ENCODE data around the gene TMEM198. TPM values are rescaled to one million over a fixed set of nuclear protein-coding genes. Genes with fewer than 3 reads are reported as not detected.

The TMEM198 gene
- total RNA-seq, 2 experiments from 2014 or later = 2.5 to 6.6 TPM

DNA sequence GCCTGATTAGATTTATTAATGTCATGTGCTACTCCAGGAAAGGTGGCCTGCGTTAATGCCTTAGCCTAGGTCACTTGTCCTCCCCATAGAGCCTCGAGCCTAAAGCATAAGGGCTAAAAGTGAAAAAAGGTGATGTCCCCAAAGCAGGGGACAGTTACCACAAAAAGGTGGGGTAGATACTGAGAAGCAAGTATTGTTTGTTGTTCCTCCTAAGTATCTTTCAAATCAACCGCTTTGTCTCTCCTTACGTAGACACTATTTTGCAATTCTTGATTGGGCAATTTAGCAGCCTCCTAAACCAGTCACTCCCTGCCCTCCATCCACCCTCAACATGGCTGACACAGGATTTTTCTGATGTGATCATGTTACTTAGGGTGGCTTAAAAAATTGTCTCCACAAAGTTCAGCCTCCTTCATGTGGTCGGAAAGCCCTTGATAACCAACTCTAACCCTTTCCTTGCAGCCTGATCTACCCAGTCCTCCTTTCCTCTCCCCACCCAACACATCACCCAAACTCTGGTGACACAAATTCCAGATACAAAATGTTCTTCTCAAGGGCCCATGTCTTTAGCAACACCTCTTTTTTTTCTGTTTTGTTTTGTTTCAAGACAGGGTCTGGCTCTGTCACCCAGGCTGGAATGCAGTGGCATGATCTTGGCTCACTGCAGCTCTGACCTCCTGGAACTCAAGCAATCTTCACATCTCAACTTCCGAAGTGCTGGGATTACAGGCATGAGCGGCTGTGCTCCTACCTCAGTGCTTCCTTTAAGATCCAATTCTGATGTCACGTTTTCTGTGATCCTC lies 35.2 kb downstream of the TMEM198 start:
- no peaks in the 10 kb centered on the region for H3K9me2 ChIP-seq (ENCODE audit: insufficient read depth, low read length)
- BruUV-seq (replicated peaks) = no TSS peak
- intact Hi-C loops (cut with micrococcal nuclease; ENCODE audit: unreplicated experiment) = no loop called here
- no peak for DNase-seq (ENCODE audit: low spot score)
- H2AFZ ChIP-seq (ENCODE audit: low read length) = no peak overlapping the region
- H3K79me2 ChIP-seq (ENCODE audit: insufficient read depth, low read depth, low read length) = no peaks in the 10 kb centered on the region
- ChIA-PET CTCF (ENCODE audit: unreplicated experiment) (no interaction called here), POLR2A (no interaction called here)
- H3K4me2 ChIP-seq (ENCODE audit: low read length) = no peak overlapping the region
- no peaks in the 10 kb centered on the region for H4K20me1 ChIP-seq (ENCODE audit: insufficient read depth, low read length)
- no peak overlapping the region for H3K27ac ChIP-seq (ENCODE audit: low read depth, low read length, poor library complexity, severe bottlenecking)
- H3K9me3 ChIP-seq (ENCODE audit: low read length) = no peaks in the 10 kb centered on the region
- TF ChIP-seq EZH2phosphoT487 (IDR thresholded peaks at IDR 0.05; ENCODE audit: borderline replicate concordance, low read depth, low read length) = no peak
- H3K4me1 ChIP-seq (ENCODE audit: insufficient read depth, low read length, poor library complexity, severe bottlenecking) = no peaks in the 10 kb centered on the region
- no peak overlapping the region for H3K4me3 ChIP-seq (ENCODE audit: low read depth, low read length, poor library complexity, severe bottlenecking)
- H3K36me3 ChIP-seq (ENCODE audit: insufficient read depth, low read length) = no peaks in the 10 kb centered on the region

GRCh38 chr2:219581346-219581745 lies 37.5 kb downstream of the TMEM198 start:
- no peak overlapping the region for H3K27ac ChIP-seq (ENCODE audit: low read depth, low read length, poor library complexity, severe bottlenecking)
- POLR2A ChIA-PET = interaction anchor here (0.5 to 2.1 kb wide), 2 partner anchors 14 to 129 kb away, joined by 4 to 5 read pairs; no protein-coding TSS in a partner anchor
- H3K9me3 ChIP-seq (ENCODE audit: low read length) = no peaks in the 10 kb centered on the region
- H3K4me1 ChIP-seq (ENCODE audit: insufficient read depth, low read length, poor library complexity, severe bottlenecking) = no peaks in the 10 kb centered on the region
- H2AFZ ChIP-seq (ENCODE audit: low read length) = no peak overlapping the region
- TF ChIP-seq, protein P1, sequence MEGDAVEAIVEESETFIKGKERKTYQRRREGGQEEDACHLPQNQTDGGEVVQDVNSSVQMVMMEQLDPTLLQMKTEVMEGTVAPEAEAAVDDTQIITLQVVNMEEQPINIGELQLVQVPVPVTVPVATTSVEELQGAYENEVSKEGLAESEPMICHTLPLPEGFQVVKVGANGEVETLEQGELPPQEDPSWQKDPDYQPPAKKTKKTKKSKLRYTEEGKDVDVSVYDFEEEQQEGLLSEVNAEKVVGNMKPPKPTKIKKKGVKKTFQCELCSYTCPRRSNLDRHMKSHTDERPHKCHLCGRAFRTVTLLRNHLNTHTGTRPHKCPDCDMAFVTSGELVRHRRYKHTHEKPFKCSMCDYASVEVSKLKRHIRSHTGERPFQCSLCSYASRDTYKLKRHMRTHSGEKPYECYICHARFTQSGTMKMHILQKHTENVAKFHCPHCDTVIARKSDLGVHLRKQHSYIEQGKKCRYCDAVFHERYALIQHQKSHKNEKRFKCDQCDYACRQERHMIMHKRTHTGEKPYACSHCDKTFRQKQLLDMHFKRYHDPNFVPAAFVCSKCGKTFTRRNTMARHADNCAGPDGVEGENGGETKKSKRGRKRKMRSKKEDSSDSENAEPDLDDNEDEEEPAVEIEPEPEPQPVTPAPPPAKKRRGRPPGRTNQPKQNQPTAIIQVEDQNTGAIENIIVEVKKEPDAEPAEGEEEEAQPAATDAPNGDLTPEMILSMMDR (conservative IDR thresholded peaks at IDR 0.05; ENCODE audit: low read length) = no peak
- no peak for TF ChIP-seq EZH2phosphoT487 (IDR thresholded peaks at IDR 0.05; ENCODE audit: borderline replicate concordance, low read depth, low read length)
- H3K79me2 ChIP-seq (ENCODE audit: insufficient read depth, low read depth, low read length) = no peaks in the 10 kb centered on the region
- CTCF ChIA-PET (ENCODE audit: unreplicated experiment) = no interaction called here
- H3K36me3 ChIP-seq (ENCODE audit: insufficient read depth, low read length) = no peaks in the 10 kb centered on the region
- no peak overlapping the region for H3K4me3 ChIP-seq (ENCODE audit: low read depth, low read length, poor library complexity, severe bottlenecking)
- H4K20me1 ChIP-seq (ENCODE audit: insufficient read depth, low read length) = no peaks in the 10 kb centered on the region
- H3K9me2 ChIP-seq (ENCODE audit: insufficient read depth, low read length) = no peaks in the 10 kb centered on the region
- no peak overlapping the region for H3K4me2 ChIP-seq (ENCODE audit: low read length)
- no TSS peak for BruUV-seq (replicated peaks)
- intact Hi-C loops (cut with micrococcal nuclease; ENCODE audit: unreplicated experiment) = no loop called here
- DNase-seq (ENCODE audit: low spot score) = no peak

DNA sequence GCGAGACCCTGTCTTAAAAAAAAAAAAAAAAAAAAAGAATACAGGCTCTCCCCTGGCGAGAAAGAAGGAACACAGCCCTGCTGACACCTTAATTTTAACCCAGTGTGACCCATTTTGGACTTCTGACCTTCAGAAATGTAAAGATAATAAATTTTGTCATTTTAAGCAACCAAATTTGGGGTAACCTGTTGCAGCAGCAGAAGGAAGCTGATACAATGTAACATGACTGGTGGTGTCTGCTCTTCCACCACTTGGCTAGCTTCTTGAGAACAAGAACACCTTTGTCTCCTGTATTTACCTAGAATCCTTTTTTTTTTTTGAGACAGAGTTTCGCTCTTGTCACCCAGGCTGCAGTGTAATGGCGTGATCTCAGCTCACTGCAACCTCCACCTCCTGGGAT lies 47.3 kb downstream of the TMEM198 start:
- Histone ChIP-seq H3K9me3 (ENCODE audit: low read length) (no peaks in the 10 kb centered on the region), H3K36me3 (ENCODE audit: insufficient read depth, low read length) (no peaks in the 10 kb centered on the region), H3K9me2 (ENCODE audit: insufficient read depth, low read length) (no peaks in the 10 kb centered on the region), H3K4me1 (ENCODE audit: insufficient read depth, low read length, poor library complexity, severe bottlenecking) (no peaks in the 10 kb centered on the region), H4K20me1 (ENCODE audit: insufficient read depth, low read length) (no peaks in the 10 kb centered on the region), H3K79me2 (ENCODE audit: insufficient read depth, low read depth, low read length) (no peaks in the 10 kb centered on the region), H2AFZ (ENCODE audit: low read length) (no peak overlapping the region), H3K4me2 (ENCODE audit: low read length) (no peak overlapping the region), H3K27ac (ENCODE audit: low read depth, low read length, poor library complexity, severe bottlenecking) (no peak overlapping the region), H3K4me3 (ENCODE audit: low read depth, low read length, poor library complexity, severe bottlenecking) (no peak overlapping the region)
- ChIA-PET POLR2A (interaction anchor here (0.7 kb wide), 1 partner anchor 1100 kb away, joined by 4 read pairs; no protein-coding TSS in a partner anchor), CTCF (ENCODE audit: unreplicated experiment) (no interaction called here)
- BruUV-seq (replicated peaks) = no TSS peak
- intact Hi-C loops (cut with micrococcal nuclease; ENCODE audit: unreplicated experiment) = no loop called here
- TF ChIP-seq EZH2phosphoT487 (IDR thresholded peaks at IDR 0.05; ENCODE audit: borderline replicate concordance, low read depth, low read length) = no peak
- TF ChIP-seq, protein P1 (conservative IDR thresholded peaks at IDR 0.05; ENCODE audit: low read length) = no peak
- DNase-seq (ENCODE audit: low spot score) = no peak
